WERI-Rb-1 (cell line): Measurements from ENCODE around the gene NDUFS5.
"Not testable (repeated sequence)": the region's sequence is repeated elsewhere in the genome, so short reads cannot be mapped to it uniquely, and the experiment has no call there.

Experiments
- DNase-seq: peaks from one replicate; pipeline ENCODE4 v3.0.0-alpha.2; 2020
- H3K27ac ChIP-seq: fragments of 250-450 bp; sonication (Bioruptor Pico); 2 replicates; pipeline ENCODE4 v1.5.1; 2020; ENCODE audit warnings: mild to moderate bottlenecking, moderate library complexity
- H3K27me3 ChIP-seq: fragments of 250-450 bp; sonication (Bioruptor Pico); 2 replicates; pipeline ENCODE4 v1.5.1; 2021; ENCODE audit warnings: mild to moderate bottlenecking, low read depth, moderate library complexity; ENCODE audit not compliant: insufficient read depth, severe bottlenecking
- H3K36me3 ChIP-seq: fragments of 250-450 bp; sonication (Bioruptor Pico); 2 replicates; pipeline ENCODE4 v1.5.1; 2020; ENCODE audit warnings: mild to moderate bottlenecking, moderate library complexity
- H3K4me3 ChIP-seq: 2 replicates; pipeline ENCODE4 v1.5.1; 2011; ENCODE audit warnings: low read depth, mild to moderate bottlenecking, control low read depth, low read length
- H3K9me3 ChIP-seq: fragments of 250-450 bp; sonication (Bioruptor Pico); 2 replicates; pipeline ENCODE4 v1.5.1; 2021; ENCODE audit warnings: mild to moderate bottlenecking, moderate library complexity; ENCODE audit not compliant: severe bottlenecking
- CTCF ChIP-seq: IDR thresholded peaks from 2 replicates; pipeline ENCODE4 v1.5.1; 2011; ENCODE audit warnings: low read depth, mild to moderate bottlenecking, control low read depth, inconsistent platforms, low read length

The NDUFS5 gene

GRCh38 chr1:39046613-39047210 lies 20.6 kb downstream of the NDUFS5 start:
- DNase-seq = no peak
- no peak overlapping the region for H3K27ac ChIP-seq
- H3K36me3 ChIP-seq = peaks cover 5% of the 10 kb centered on the region
- no peak for TF ChIP-seq CTCF
- H3K27me3 ChIP-seq = no peaks in the 10 kb centered on the region
- no peak overlapping the region for H3K4me3 ChIP-seq
- H3K9me3 ChIP-seq = no peaks in the 10 kb centered on the region

DNA sequence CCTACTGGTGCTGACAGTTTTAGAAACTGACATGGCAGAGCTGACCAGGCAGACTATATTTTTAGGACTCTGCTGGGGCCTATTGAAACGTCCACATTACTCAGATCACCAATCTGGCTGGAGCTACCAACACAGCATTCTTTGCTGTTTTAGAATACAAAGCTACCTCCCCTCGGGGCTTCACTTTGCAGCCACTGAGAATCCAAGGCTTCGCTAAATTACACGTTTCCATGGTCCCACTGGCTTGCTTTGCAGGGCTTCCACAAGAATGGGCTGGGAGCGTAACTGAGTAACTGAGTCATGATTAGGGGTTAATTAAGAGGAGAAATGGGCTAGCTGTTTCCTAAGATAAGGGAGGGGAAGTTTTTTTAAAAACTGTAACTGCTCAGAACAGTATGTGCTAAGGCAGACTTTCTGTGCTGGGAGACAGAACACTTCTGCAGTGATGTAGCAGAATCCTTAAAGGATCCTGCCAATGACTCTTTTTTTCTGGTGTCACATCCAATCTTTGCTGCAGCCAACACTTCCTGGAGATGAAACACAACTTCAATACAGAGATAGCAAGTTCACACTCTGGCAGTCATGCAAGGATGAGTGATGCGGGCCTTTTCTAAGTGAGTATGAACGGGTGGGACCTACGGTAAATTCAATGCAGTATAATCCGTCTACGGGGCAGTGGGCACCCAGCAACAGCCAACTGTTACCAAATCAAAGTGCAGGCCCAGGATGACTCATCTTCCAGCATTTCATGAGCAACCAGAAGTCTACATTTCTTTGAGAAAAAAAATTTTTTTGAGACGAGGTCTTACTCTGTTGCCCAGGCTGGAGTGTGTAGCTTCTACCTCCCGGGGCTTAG lies 21.5 kb downstream of the NDUFS5 start:
- Histone ChIP-seq H3K27me3 (no peaks in the 10 kb centered on the region), H3K9me3 (no peaks in the 10 kb centered on the region), H3K27ac (no peak overlapping the region), H3K4me3 (no peak overlapping the region), H3K36me3 (peaks cover 5% of the 10 kb centered on the region)
- TF ChIP-seq CTCF = no peak
- no peak for DNase-seq

DNA sequence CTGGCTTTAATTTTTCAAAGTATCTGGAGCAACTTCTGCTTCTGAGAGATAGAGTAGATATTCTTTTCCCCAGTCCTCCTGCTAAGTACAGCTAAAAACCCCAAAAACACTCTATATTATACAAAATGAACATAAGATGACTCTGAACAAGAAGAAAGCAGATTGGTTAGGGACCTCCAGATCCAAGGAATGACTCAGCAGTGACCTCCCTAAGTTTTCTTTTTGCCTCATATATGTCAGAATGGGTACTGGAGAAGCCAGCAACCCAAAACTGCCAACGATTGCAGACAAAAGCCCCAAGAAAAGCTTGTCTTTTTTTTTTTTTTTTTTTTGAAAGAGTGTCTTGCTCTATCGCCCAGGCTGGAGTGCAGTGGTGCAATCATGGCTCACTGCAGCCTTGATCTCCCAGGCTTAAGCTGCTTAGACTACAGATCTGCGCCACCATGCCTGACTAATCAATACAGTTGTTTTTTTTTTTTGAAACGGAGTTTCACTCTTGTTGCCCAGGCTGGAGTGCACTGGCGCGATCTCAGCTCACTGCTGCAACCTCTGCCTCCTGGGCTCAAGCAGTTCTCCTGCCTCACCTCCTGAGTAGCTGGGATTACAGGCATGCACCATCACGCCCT lies 22.7 kb downstream of the NDUFS5 start:
- DNase-seq = peak; percentile 78
- no peak for TF ChIP-seq CTCF
- Histone ChIP-seq H3K27ac (peak overlapping the region; percentile 75), H3K27me3 (no peaks in the 10 kb centered on the region), H3K9me3 (no peaks in the 10 kb centered on the region), H3K4me3 (peak overlapping the region; percentile 5; the same call in 1 of the 2 replicates), H3K36me3 (no peaks in the 10 kb centered on the region; the same call in 1 of the 2 replicates)

DNA sequence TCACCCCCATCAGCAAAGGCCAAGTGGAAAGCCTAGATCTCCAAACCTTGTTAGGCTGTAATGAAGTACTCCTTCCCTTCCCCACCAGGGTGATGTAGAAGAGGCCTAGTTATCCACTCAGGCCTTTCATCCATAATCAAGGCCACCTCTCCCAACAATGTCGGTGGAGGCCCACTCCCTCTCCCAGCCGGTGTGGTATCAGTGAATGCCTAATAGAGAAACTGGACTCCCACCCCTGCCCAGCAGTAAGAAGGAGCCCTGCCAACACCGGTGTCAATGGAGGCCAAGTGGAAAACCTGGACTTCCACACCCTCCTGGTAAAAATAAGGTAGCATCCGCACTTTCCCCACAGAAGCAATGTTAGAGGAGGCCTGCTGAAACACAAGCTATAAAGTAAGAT lies 23.9 kb downstream of the NDUFS5 start:
- Histone ChIP-seq H3K4me3 (no peak overlapping the region), H3K27ac (no peak overlapping the region)
- no peak for TF ChIP-seq CTCF

DNA sequence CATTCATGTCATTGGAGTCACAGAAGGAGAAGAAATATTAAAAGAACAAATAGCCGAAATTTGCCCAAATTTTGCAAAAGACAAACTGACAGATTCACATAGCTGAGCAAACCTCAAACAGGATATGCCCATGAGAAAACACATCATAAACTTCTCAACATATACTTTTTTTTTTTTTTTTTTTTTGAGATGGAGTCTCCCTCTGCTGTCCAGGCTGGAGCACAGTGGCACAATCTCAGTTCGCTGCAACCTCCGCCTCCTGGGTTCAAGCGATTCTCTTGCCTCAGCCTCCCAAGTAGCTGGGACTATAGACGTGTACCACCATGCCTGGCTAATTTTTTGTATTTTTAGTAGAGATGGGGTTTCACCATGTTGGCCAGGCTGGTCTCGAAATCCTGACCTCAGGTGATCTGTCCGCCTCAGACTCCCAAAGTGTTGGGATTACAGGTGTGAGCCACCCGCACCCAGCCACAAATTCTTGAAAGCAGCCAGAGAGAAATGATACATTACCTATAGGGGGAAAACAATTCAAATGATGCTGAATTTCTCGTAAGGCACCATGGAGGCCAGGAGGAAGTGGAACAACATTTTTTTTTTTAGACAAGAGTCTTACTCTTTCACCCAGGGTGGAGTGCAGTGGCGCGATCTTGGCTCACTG lies 25.2 kb downstream of the NDUFS5 start:
- not testable (repeated sequence) for H3K27ac ChIP-seq, H3K36me3 ChIP-seq, DNase-seq, H3K4me3 ChIP-seq, H3K27me3 ChIP-seq, H3K9me3 ChIP-seq

More for the DNA sequence above, 23.9 kb downstream of the NDUFS5 start:
- no peaks in the 10 kb centered on the region; the same call in 1 of the 2 replicates for H3K36me3 ChIP-seq
- DNase-seq = no peak
- no peaks in the 10 kb centered on the region for H3K27me3 ChIP-seq
- no peaks in the 10 kb centered on the region for H3K9me3 ChIP-seq

DNA sequence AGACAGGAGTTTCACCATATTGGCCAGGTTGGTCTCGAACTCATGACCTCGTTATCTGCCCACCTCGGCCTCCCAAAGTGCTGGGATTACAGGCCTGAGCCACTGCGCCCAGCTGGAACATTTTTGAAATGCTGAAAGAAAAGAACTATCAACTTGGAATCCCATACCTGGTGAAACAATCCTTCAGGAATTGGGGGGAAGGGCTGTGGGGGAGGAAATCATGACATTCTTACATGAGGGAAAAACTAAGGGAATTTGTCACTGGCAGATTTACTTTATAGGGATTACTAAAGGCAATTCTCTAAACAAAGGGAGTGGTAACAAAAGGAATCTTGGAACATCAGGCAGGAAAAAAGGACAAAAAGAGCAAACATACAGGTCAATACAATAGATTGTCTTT lies 25.8 kb downstream of the NDUFS5 start:
- Histone ChIP-seq H3K27ac (no peak overlapping the region), H3K9me3 (no peaks in the 10 kb centered on the region), H3K27me3 (no peaks in the 10 kb centered on the region), H3K4me3 (no peak overlapping the region), H3K36me3 (no peaks in the 10 kb centered on the region; the same call in 1 of the 2 replicates)
- no peak for TF ChIP-seq CTCF
- DNase-seq = no peak

DNA sequence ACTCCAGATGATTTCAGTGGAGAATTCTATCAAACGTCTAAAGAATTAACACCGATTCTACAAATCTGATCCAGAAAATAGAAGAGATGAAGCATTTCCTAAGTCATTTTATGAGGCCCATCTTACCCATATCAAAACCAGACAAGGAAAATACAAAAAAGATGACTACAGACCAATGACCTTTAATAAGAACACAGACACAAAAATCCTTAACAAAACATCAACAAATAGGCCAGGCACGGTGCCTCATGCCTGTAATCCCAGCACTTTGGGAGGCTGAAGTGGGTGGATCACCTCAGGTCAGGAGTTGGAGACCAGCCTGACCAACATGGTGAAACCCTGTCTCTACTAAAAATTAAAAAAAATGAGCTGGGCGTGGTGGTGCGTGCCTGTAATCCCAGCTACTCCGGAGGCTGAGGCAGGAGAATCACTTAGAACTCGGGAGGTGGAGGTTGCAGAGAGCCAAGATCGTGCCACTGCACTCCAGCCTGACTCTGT lies 29.1 kb downstream of the NDUFS5 start:
- not testable (repeated sequence) for H3K4me3 ChIP-seq, DNase-seq, H3K36me3 ChIP-seq, H3K9me3 ChIP-seq, H3K27me3 ChIP-seq, H3K27ac ChIP-seq

DNA sequence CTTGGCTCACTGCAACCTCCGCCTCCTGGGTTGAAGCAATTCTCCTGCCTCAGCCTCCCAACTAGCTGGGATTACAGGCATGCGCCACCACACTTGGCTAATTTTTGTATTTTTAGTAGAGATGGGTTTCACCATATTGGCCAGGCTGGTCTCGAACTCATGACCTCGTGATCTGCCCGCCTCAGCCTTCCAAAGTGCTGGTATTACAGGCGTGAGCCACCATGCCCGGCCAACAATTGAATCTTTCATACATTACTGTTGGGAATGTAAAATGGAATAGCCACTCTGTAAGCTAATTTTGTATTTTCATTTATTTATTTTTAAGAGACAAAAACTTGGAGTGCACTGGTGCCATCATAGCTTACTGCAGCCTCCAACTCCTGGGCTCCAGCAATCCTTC lies 35.4 kb downstream of the NDUFS5 start:
- not testable (repeated sequence) for H3K4me3 ChIP-seq, H3K36me3 ChIP-seq, H3K27ac ChIP-seq, DNase-seq, H3K27me3 ChIP-seq, H3K9me3 ChIP-seq
